Body of pancreas (tissue), 4 donors: Measurements from ENCODE around the gene KCNMB2. TPM values are rescaled to one million over a fixed set of nuclear protein-coding genes. Genes with fewer than 3 reads are reported as not detected.

Source experiments
- ATAC-seq: fragments of 150-250 bp; one replicate; pipeline ENCODE4 v1.9.1; 2016
- DNase-seq, 4 donors: peaks; one replicate each; pipeline ENCODE4 v3.0.0-alpha.2; 2019
- H3K27ac ChIP-seq, 4 donors: fragments of 200-600 bp; sonication (generic); 1 replicate in 3 of 4; 2 replicates in 1 of 4; pipeline versions ENCODE4 v1.5.1 to v1.6.1; 2016 to 2019; ENCODE audit warnings: mild to moderate bottlenecking in 1 of 4, mixed read lengths in 1 of 4, moderate library complexity in 1 of 4
- H3K27me3 ChIP-seq, 2 donors: fragments of 200-600 bp; sonication (generic); one replicate each; pipeline ENCODE4 v1.6.0; 2016; ENCODE audit warnings: mild to moderate bottlenecking in 1 of 2
- H3K36me3 ChIP-seq, 2 donors: fragments of 200-600 bp; sonication (generic); replicated peaks in 1 of 2; 2 replicates each; pipeline ENCODE4 v1.5.1; 2016; ENCODE audit warnings: low read depth in 2 of 2; ENCODE audit not compliant: insufficient read depth in 1 of 2
- H3K4me1 ChIP-seq: fragments of 200-600 bp; sonication (generic); one replicate; pipeline ENCODE4 v1.6.0; 2016
- H3K4me3 ChIP-seq, 2 donors: fragments of 200-600 bp; sonication (generic); 1 replicate in 1 of 2; 2 replicates in 1 of 2; pipeline ENCODE4 v1.5.1; 2016 to 2019
- H3K9me3 ChIP-seq, 3 donors: fragments of 200-600 bp; sonication (generic); 1 replicate in 2 of 3; 2 replicates in 1 of 3; pipeline ENCODE4 v1.5.1; 2016
- CTCF ChIP-seq, 7 experiments: fragments of 450-650 bp in 4 of 7; fragments of 200-600 bp in 3 of 7; sonication (generic) in 3 of 7; IDR thresholded peaks; one replicate each; pipeline ENCODE4 v1.5.1; 2016 to 2019; ENCODE audit warnings: antibody characterized with exemption in 7 of 7
- POLR2A ChIP-seq, 3 donors: fragments of 450-650 bp; IDR thresholded peaks; one replicate each; pipeline ENCODE4 v1.6.1; 2016; ENCODE audit warnings: antibody characterized with exemption in 3 of 3, mild to moderate bottlenecking in 2 of 3
- WGBS, 2 donors: methylation state at CpG; one replicate each; pipeline ENCODE4 v1.1.5; 2017; 5-methylcytosine and 5-hydroxymethylcytosine counted together
- intact Hi-C: fragments of 100-400 bp; cut with DNase I; formaldehyde crosslinking; loops from one replicate; pipeline ENCODE4 v1.15.1; 2023
- total RNA-seq, 2 donors: library from RNA; depleted of rRNA; stranded (reverse); fragments of >200 nt; gene quantifications; one replicate each; pipeline ENCODE4 v1.1.0, GENCODE V29; 2016

KCNMB2 gene
- total RNA-seq, 2 donors from 2014 or later, result 2.3 TPM; not detected in 1

- no peaks in the 10 kb centered on the region for H3K9me3 ChIP-seq
- WGBS, 2 donors, result 93 to 96% methylated on average over 3 of the region's 3 CpGs
- no peak overlapping the region for H3K27ac ChIP-seq
- H3K4me1 ChIP-seq, result no peaks in the 10 kb centered on the region
- no peaks in the 10 kb centered on the region for H3K27me3 ChIP-seq
- no peak for DNase-seq
- no peaks in the 10 kb centered on the region for H3K36me3 ChIP-seq
- intact Hi-C loops, result no loop called here
- no peak for ATAC-seq
- no peak overlapping the region for H3K4me3 ChIP-seq
- no peak for TF ChIP-seq CTCF (IDR thresholded peaks at IDR 0.05)
- TF ChIP-seq POLR2A (IDR thresholded peaks at IDR 0.05), result no peak
These were observed 31.4 kb downstream of the KCNMB2 start for GRCh38 chr3:178567611-178568010.

- Histone ChIP-seq H3K4me3 (no peak overlapping the region), H3K9me3 (no peaks in the 10 kb centered on the region), H3K4me1 (no peaks in the 10 kb centered on the region), H3K36me3 (no peaks in the 10 kb centered on the region), H3K27ac (no peak overlapping the region), H3K27me3 (no peaks in the 10 kb centered on the region)
- 44 to 47% methylated on average over 2 of the region's 2 CpGs for WGBS, 2 donors
- DNase-seq (no peak), ATAC-seq (no peak)
- TF ChIP-seq POLR2A (IDR thresholded peaks at IDR 0.05) (no peak), CTCF (IDR thresholded peaks at IDR 0.05) (no peak)
- intact Hi-C loops, result no loop called here
These were observed 32.0 kb downstream of the KCNMB2 start for GRCh38 chr3:178568155-178568731.

GRCh38 chr3:178568911-178569310 is 32.7 kb downstream of the KCNMB2 start:
- WGBS, 2 donors, result 45 to 63% methylated on average over 1 of the region's 1 CpG
- Histone ChIP-seq H3K4me3 (no peak overlapping the region), H3K36me3 (no peaks in the 10 kb centered on the region), H3K9me3 (no peaks in the 10 kb centered on the region), H3K27ac (no peak overlapping the region), H3K4me1 (no peaks in the 10 kb centered on the region), H3K27me3 (no peaks in the 10 kb centered on the region)
- TF ChIP-seq POLR2A (IDR thresholded peaks at IDR 0.05), result no peak
- TF ChIP-seq CTCF (IDR thresholded peaks at IDR 0.05), result no peak
- DNase-seq, result no peak
- intact Hi-C loops, result no loop called here
- ATAC-seq, result no peak

- TF ChIP-seq POLR2A (IDR thresholded peaks at IDR 0.05), result no peak
- TF ChIP-seq CTCF (IDR thresholded peaks at IDR 0.05), result no peak
- no peaks in the 10 kb centered on the region for H3K27me3 ChIP-seq
- no peak overlapping the region for H3K27ac ChIP-seq
- DNase-seq (no peak), ATAC-seq (no peak)
- intact Hi-C loops, result no loop called here
- H3K4me3 ChIP-seq, result no peak overlapping the region
- H3K36me3 ChIP-seq, result no peaks in the 10 kb centered on the region
- WGBS, 2 donors, result 52 to 64% methylated on average over 2 of the region's 2 CpGs
- H3K4me1 ChIP-seq, result no peaks in the 10 kb centered on the region
- H3K9me3 ChIP-seq, result no peaks in the 10 kb centered on the region
These were observed 33.6 kb downstream of the KCNMB2 start for GRCh38 chr3:178569826-178570225.

GRCh38 chr3:178583963-178584575 is 47.8 kb downstream of the KCNMB2 start:
- H3K9me3 ChIP-seq, result no peaks in the 10 kb centered on the region
- TF ChIP-seq CTCF (IDR thresholded peaks at IDR 0.05) (no peak), POLR2A (IDR thresholded peaks at IDR 0.05) (no peak)
- DNase-seq (no peak), ATAC-seq (no peak)
- no peak overlapping the region for H3K27ac ChIP-seq
- peaks cover 10% of the 10 kb centered on the region for H3K4me1 ChIP-seq
- H3K4me3 ChIP-seq, result no peak overlapping the region
- intact Hi-C loops, result no loop called here
- no peaks in the 10 kb centered on the region for H3K27me3 ChIP-seq
- no peaks in the 10 kb centered on the region for H3K36me3 ChIP-seq
- WGBS, 2 donors, result 35 to 46% methylated on average over 4 of the region's 4 CpGs
